SU-DHL-6 (cell line): ENCODE results near the gene REXO1.

Source experiments
- H2AFZ ChIP-seq: fragments of 200-600 bp; sonication (generic); 2 replicates; pipeline ENCODE4 v1.6.1; 2014; ENCODE audit warnings: low read depth, mild to moderate bottlenecking, moderate library complexity, mixed read lengths, antibody characterized with exemption, low read length; ENCODE audit not compliant: severe bottlenecking
- H3F3A ChIP-seq: fragments of 200-600 bp; shearing (Covaris generic); 2 replicates; pipeline ENCODE4 v1.6.0; 2016; ENCODE audit warnings: antibody characterized with exemption, mild to moderate bottlenecking; ENCODE audit not compliant: insufficient read depth
- H3K27ac ChIP-seq: fragments of 200-600 bp; sonication (generic); 2 replicates; pipeline ENCODE4 v1.5.1; 2016; ENCODE audit warnings: low read depth, mild to moderate bottlenecking, low read length, moderate library complexity, mixed read lengths
- H3K27me3 ChIP-seq: fragments of 200-600 bp; sonication (generic), shearing (Covaris generic); 2 replicates; pipeline ENCODE4 v1.6.0; 2014; ENCODE audit warnings: mild to moderate bottlenecking, low read length
- H3K36me3 ChIP-seq: fragments of 200-600 bp; sonication (generic); 2 replicates; pipeline ENCODE4 v1.6.1; 2014; ENCODE audit warnings: mild to moderate bottlenecking, low read length, mixed read lengths
- H3K4me2 ChIP-seq: fragments of 300-600, 200-600 bp; shearing (Covaris generic), sonication (generic); 2 replicates; pipeline ENCODE4 v1.6.0; 2014; ENCODE audit warnings: low read length, low read depth, mild to moderate bottlenecking; ENCODE audit not compliant: poor library complexity, severe bottlenecking
- H3K4me3 ChIP-seq: fragments of 200-600 bp; sonication (generic); 2 replicates; pipeline ENCODE4 v1.5.1; 2014; ENCODE audit warnings: antibody characterized with exemption, low read length, mild to moderate bottlenecking, mixed read lengths; ENCODE audit not compliant: insufficient read depth, poor library complexity, severe bottlenecking
- H3K79me2 ChIP-seq: fragments of 200-600 bp; sonication (generic); 2 replicates; pipeline ENCODE4 v1.6.1; 2014; ENCODE audit warnings: mild to moderate bottlenecking, low read length, moderate library complexity; ENCODE audit not compliant: insufficient read depth
- H3K9ac ChIP-seq: fragments of 200-600 bp; sonication (generic); 2 replicates; pipeline ENCODE4 v1.7.0; 2014; ENCODE audit warnings: mild to moderate bottlenecking, low read length
- H3K9me2 ChIP-seq: fragments of 200-600 bp; sonication (generic); replicated peaks from 2 replicates; pipeline ENCODE4 v1.6.1; 2014; ENCODE audit warnings: low read length; ENCODE audit not compliant: insufficient read depth
- H3K9me3 ChIP-seq: fragments of 200-600 bp; sonication (generic); 2 replicates; pipeline ENCODE4 v1.6.1; 2014; ENCODE audit warnings: low read length, mixed read lengths; ENCODE audit not compliant: insufficient read depth
- H4K20me1 ChIP-seq: fragments of 200-600 bp; sonication (generic); 2 replicates; pipeline ENCODE4 v1.6.1; 2014; ENCODE audit warnings: low read depth, mild to moderate bottlenecking, antibody characterized with exemption, low read length, moderate library complexity, mixed read lengths
- CTCF ChIP-seq: fragments of 200-600 bp; sonication (generic); IDR thresholded peaks from one replicate; pipeline ENCODE4 v1.5.1; 2017; ENCODE audit warnings: antibody characterized with exemption, mild to moderate bottlenecking, low read length, moderate library complexity; ENCODE audit not compliant: insufficient read depth, poor library complexity, severe bottlenecking
- EZH2phosphoT487 ChIP-seq: fragments of 200-600 bp; sonication (generic), shearing (Covaris generic); conservative IDR thresholded peaks from 2 replicates; pipeline ENCODE4 v1.6.1; 2018; ENCODE audit warnings: mild to moderate bottlenecking, antibody characterized with exemption, low read length, moderate library complexity, mixed read lengths

Gene REXO1

GRCh38 chr19:1848399-1849131, at the start of gene REXO1:
Gene REXO1 (minus strand): TSS chr19:1848483. CDS start chr19:1848358, 125 bp downstream.
- H3K27me3 ChIP-seq, result no peaks in the 10 kb centered on the region
- H4K20me1 ChIP-seq, result peaks cover 11% of the 10 kb centered on the region; the same call in 1 of the 2 replicates
- H3K9me2 ChIP-seq, result no peaks in the 10 kb centered on the region
- H3K9me3 ChIP-seq, result no peaks in the 10 kb centered on the region
- peak; percentile 89 for TF ChIP-seq CTCF
- no peak for TF ChIP-seq EZH2phosphoT487
- H2AFZ ChIP-seq, result peak within 1 kb of the TSS; percentile 63
- H3K36me3 ChIP-seq, result no peaks in the 10 kb centered on the region
- H3K4me2 ChIP-seq, result peak within 1 kb of the TSS; percentile 77
- peak within 1 kb of the TSS; percentile 93 for H3K27ac ChIP-seq
- peaks cover 57% of the 10 kb centered on the region for H3K79me2 ChIP-seq
- peaks cover 13% of the 10 kb centered on the region for H3F3A ChIP-seq
- H3K9ac ChIP-seq, result peak within 1 kb of the TSS; percentile 98
- peak within 1 kb of the TSS; percentile 92 for H3K4me3 ChIP-seq

- Histone ChIP-seq H2AFZ (no peak overlapping the region), H3K9ac (no peak overlapping the region), H3K4me3 (no peak overlapping the region), H4K20me1 (no peaks in the 10 kb centered on the region), H3K27ac (no peak overlapping the region), H3K36me3 (no peaks in the 10 kb centered on the region), H3K9me3 (no peaks in the 10 kb centered on the region), H3F3A (peaks cover 10% of the 10 kb centered on the region), H3K27me3 (no peaks in the 10 kb centered on the region), H3K4me2 (peak overlapping the region; percentile 54), H3K9me2 (no peaks in the 10 kb centered on the region), H3K79me2 (no peaks in the 10 kb centered on the region)
- TF ChIP-seq EZH2phosphoT487, result no peak
Measured at GRCh38 chr19:1896508-1896907, 48.2 kb upstream of the REXO1 start.

GRCh38 chr19:1893791-1894190, 45.5 kb upstream of the REXO1 start:
- Histone ChIP-seq H3K27me3 (no peaks in the 10 kb centered on the region), H3F3A (peaks cover 6% of the 10 kb centered on the region), H3K9ac (no peak overlapping the region), H3K9me3 (no peaks in the 10 kb centered on the region), H3K4me2 (no peak overlapping the region), H3K9me2 (no peaks in the 10 kb centered on the region), H2AFZ (no peak overlapping the region), H3K4me3 (no peak overlapping the region), H3K36me3 (no peaks in the 10 kb centered on the region), H3K27ac (no peak overlapping the region), H4K20me1 (no peaks in the 10 kb centered on the region), H3K79me2 (no peaks in the 10 kb centered on the region)
- TF ChIP-seq CTCF (no peak), EZH2phosphoT487 (no peak)

- Histone ChIP-seq H3K79me2 (peaks cover under 1% of the 10 kb centered on the region; the same call in 1 of the 2 replicates), H3K27me3 (no peaks in the 10 kb centered on the region), H2AFZ (no peak overlapping the region), H4K20me1 (no peaks in the 10 kb centered on the region), H3K9me2 (no peaks in the 10 kb centered on the region), H3K36me3 (no peaks in the 10 kb centered on the region), H3F3A (peaks cover 6% of the 10 kb centered on the region; the same call in 1 of the 2 replicates), H3K9me3 (no peaks in the 10 kb centered on the region), H3K9ac (no peak overlapping the region), H3K4me3 (no peak overlapping the region), H3K27ac (no peak overlapping the region), H3K4me2 (no peak overlapping the region)
- TF ChIP-seq CTCF (no peak), EZH2phosphoT487 (no peak)
Measured at GRCh38 chr19:1889907-1890306, 41.6 kb upstream of the REXO1 start.
